Activated CD8-positive, alpha-beta memory T cell treated with anti-CD3 and anti-CD28 coated beads, Interleukin-2, amount 50 U/mL, for 1 hour (primary cell): ENCODE data around the gene TRPM2.

Experiments used
- DNase-seq: peaks from one replicate; pipeline ENCODE4 v3.0.0-alpha.2; 2020; ENCODE audit errors: extremely low read depth

TRPM2 gene

DNA sequence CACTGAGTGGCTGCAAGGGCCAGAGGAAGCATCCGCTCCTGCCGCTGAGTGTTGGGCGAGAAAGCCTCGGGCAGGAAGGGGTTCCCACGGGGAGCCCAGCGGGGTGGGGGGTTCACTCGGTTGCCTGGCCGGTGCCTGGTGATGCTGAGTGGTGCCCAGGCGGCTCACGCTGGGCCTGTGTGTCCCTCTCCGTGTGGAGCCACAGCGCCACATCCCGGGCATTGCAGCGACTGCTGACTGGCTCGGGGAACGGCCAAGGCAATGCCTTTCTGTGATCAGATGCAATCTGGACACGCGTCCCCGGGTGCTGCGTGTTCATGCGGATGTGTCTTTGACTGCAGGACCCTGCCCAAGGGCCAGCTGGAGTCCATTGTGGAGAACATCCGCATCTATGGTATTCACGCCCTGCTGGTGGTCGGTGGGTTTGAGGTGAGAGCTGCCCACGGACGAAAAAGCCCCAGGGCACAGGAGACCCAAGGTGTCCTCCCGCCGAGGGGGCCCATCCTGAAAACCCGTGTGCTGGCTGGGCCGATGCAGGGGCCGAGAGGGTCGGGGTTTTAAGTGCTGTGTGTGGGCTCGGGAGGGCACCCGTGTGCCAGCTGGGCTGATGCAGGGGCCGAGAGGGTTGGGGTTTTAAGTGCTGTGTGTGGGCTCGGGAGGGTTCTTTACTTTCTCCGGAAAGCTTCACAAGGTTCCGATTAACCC lies 30.6 kb upstream of the TRPM2 start:
- no peak for DNase-seq

DNA sequence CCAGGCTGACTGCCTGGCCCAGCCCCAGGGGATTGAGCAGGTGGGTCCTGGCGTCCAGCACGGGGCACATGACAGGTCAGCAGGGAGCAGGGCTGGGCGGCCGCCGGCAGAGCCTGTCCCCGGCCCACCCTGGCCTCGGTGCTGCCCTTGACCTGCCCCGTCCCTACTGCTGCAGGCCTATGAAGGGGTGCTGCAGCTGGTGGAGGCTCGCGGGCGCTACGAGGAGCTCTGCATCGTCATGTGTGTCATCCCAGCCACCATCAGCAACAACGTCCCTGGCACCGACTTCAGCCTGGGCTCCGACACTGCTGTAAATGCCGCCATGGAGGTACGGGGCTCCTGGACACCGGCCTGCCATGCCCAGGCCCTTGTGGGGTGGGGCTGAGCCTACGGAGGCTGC lies 29.8 kb upstream of the TRPM2 start:
- DNase-seq, result no peak

DNA sequence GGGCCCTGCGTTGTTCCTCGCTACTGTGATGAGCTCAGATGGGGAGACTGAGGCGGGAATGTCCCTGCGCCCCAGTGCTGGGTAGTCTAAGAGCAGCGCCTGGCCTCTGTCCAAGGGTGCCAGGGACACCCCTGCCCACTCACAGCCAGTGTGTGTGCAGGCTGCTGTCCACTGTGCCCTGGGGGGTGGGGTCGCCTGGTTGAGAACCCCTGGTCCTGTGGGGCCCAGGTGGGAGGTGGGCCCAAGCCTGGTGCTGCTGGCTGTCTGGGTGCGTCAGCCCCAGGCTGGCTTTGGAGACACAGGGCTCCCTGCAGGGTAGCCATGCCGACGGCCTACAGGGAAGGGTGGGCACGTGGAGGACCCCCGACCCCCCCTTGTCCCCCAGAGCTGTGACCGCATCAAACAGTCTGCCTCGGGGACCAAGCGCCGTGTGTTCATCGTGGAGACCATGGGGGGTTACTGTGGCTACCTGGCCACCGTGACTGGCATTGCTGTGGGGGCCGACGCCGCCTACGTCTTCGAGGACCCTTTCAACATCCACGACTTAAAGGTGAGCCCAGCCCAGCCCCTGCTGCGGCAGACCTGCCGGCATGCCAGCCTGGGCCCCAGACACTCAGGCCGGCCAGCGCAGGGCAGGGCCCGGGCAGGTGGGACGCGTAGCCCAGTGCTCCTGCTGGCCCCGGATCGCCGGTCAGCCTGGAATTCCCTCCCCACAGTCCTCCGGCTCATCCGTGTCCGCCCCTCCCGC lies 29.1 kb upstream of the TRPM2 start:
- no peak for DNase-seq

DNA sequence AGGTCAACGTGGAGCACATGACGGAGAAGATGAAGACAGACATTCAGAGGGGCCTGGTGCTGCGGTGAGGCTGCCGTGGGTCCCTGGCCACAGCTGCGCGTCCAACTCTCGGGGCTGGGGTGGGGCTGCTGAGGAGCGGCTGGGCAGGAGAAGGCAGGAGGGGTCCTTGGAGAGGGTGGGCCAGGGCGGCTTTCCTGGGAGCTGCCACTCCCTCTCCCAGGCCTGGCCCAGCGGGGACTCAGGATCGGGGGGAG lies 28.6 kb upstream of the TRPM2 start:
- DNase-seq, result no peak

DNA sequence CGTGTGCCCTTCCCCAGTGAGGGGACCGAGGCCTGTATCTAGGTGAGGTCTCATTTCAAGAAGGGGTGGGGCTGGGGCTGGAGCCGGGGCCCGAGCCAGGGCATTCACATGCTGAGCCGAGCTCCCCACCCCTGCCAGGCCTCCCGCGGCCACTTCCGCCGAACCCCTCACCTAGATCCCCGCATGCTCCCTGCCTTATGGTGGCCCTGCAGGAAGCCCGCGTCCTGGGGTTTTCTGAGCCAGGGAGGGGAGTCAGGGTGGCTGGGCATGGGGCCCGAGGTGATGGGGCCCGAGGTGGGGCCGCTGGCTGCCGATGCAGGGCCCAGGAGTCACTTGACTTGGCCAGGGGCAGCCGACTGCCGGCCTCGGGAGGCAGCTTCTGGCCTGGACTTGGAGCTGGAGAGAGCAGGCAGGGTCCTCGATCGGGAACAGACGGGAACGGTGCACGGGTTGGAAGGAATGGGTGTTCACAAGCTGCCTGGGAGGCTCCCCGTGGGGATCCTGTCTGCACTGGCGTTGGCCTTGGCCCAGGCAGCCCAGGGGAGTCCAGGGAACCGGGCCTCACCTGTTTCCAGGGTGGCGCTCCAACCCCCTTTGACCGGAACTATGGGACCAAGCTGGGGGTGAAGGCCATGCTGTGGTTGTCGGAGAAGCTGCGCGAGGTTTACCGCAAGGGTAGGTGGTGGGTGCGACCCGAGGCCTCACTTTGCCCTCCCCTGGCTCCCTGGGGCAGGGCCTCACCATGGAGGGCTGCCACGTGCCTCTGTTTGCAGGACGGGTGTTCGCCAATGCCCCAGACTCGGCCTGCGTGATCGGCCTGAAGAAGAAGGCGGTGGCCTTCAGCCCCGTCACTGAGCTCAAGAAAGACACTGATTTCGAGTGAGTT lies 27.8 kb upstream of the TRPM2 start:
- DNase-seq, result no peak

DNA sequence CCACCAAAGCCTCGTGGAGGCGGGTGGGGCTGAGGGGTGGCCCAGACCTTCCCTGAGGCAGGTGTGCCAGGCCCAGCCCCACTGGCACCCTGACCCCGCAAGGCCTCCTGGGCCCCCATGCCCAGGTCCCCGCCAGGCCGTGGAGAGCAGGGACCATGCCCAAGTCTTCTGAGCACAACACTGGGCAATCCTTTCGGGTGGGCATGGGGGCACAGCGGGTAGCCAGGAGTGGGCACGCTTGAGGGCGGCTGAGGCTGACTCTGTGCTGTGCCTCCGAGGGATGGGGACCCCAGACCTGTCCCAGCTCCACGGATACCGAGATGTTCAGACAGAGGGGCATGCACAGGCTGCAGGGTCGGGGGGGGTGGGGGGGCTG lies 27.2 kb upstream of the TRPM2 start:
- no peak for DNase-seq

DNA sequence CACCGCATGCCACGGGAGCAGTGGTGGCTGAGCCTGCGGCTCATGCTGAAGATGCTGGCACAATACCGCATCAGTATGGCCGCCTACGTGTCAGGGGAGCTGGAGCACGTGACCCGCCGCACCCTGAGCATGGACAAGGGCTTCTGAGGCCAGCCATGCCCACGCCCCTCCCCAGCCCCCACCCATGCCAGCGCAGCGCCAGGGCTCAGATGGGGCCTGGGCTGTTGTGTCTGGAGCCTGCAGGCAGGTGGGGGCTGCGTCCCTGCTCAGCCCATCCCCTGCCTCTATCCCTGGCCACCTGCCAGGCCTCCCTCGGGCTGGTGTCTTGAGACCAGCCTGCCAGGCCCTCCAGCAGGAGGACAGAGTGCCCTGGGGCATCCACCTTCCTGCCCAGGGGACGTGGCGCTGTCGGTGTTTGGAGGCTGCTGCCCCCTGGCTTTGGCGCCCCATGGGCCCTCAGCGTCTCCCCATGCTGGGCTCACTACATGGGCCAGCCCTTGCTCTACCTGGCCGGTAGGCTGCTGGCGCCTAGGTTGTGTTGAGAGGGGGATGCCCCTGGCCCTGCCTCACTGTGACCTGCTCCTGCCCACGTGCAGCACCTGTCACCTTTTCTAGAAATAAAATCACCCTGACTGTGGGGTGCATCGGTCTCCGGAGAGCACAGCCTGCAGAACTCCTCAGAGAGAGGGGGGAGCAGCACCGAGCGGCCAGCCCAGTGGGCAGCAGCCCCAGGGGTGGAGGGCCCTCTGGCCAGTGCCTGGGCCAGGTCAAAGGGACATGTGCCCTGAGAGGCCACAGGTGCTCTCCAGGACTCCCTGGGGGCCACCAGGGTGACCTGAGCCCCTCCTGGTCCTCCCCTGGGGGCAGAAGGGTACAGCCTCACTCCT lies 26.5 kb upstream of the TRPM2 start:
- DNase-seq, result no peak

DNA sequence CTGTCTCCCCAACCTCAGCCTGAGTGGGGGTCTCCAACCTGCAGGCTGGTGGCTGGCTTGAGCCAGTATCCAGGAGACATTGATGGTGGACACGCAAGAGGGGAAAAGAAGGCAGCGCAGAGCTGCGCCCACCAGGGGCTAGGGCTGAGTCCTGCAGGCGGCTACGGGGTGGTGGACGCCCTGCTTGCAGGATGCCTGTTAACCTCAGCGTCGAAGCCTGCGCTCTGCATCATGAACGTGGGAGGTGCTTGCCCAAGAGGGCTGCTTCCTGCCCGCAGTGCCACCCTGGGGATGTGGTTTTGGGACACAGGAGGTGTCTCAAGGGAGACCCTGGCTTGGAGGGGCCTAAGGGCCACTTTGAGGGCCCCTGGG lies 25.8 kb upstream of the TRPM2 start:
- no peak for DNase-seq

DNA sequence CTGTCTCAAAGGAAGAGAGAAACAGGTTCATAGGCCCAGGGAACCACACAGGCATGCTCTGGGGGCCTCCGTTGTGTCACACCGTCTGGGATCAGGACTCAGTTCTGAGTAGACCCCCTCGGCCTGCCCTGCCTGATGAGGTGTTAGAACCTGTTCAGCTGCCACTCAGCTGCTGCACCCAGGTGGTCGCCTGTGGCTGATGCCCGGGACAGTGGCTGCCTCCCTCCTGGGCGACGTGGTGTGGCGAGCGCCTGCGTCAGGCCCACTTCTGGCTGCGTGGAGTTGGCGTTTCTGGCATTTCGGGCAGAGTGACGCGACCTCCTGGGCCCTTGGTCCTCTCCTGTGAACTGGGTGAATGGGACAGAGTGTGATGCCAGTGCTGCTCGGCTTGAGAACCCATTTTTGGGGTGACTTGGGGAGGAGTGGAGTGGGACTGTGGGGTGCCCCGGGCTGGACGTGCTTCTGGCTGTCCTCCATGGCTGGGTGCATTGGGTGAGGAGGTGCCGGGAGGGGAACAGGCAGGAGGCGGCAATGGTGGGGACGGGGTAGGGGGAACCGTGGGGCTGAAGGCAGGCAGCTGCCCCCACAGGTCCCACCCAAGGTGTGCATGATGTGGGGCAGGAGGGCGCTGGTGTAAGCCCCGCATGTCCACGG lies 25.1 kb upstream of the TRPM2 start:
- DNase-seq, result no peak

DNA sequence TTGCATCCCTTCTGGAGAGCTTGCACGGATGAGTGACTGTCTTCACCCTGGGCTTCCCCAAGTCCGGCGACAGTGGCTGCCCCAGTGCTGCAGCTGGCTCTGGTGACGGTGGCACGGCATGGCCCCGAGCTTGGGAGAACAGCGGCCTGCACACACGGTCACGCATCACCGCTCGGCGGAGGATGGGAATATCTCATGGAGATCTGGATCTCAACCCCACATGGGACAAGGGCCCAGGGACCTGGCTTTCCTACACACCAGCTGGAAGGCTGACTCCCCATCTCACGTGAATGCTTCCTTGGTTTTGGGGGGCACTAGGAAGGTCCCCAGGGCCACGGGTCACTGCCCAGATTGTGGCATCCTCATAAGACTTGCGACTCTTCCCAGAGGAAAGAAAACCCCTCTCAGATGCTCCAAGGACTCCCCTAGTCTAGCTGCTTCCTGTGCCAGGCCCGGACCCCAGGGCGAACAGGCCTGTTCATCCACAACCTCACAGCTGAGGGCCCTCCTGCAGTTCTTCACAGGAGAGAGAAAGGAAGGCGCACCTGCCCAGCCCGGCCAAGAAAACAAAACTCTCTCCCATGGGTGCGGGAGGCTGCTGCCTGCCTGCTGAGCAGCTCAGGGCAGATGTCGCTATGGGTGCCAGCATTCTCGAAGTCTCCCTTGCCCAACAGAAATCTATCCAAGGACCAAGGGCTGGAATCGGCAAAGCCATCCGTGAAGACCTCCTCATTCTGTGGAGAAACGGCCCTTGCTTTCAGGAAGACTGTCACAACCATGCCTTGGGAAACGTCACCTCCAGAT lies 24.1 kb upstream of the TRPM2 start:
- no peak for DNase-seq

DNA sequence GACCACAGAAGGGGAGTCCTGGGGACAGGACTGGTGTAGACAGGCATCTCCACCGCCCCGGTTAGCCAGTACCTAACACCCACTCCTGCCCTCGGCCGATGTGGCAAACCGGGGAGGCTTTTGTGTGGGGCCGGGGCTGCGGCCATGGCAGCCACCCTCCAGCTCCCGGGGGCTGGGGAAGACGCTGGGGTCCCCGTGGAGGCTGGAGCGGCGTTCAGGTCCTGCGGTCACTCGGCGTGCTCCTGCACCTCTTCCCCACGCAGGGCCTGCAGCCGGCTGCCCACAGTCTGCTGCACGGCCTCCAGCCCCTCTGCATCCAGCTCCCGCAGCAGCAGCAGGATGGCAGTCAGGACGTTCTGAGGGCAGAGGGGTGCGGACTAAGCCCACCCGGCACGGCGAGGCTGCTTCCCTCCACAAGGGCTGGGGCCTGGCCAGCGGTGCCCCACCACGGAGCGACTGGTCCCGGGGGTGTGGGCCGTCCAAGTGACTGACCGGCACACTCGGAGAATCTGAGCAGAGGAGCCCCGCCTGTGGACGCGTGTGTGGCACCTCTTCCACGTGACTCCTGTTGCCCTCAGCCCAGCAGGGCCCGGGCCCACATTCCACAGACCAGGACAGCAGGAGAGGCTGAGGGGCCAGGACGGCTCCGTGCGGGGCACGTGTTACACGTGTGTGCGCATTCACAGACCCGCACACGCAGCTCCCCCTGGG lies 23.3 kb upstream of the TRPM2 start:
- DNase-seq, result no peak

DNA sequence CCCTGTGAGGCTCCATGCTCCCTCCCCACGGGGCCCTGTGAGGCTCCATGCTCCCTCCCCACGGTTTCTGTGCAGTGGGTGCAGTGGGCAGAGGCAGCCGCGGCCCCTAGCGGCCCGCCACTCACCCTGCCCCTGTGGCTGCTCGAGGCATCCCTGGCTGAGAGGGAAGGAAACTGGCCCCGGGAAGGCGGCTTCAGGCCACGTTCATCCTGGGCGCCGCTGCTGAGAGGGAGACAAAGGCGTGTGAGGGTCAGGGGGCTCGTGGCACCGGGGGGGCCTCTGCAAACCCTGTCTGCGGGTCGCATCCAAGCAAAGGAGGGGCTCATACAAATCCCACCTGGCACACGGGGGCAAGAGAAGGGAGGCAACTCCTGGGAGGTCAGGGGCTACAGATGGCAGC lies 22.7 kb upstream of the TRPM2 start:
- DNase-seq, result no peak

DNA sequence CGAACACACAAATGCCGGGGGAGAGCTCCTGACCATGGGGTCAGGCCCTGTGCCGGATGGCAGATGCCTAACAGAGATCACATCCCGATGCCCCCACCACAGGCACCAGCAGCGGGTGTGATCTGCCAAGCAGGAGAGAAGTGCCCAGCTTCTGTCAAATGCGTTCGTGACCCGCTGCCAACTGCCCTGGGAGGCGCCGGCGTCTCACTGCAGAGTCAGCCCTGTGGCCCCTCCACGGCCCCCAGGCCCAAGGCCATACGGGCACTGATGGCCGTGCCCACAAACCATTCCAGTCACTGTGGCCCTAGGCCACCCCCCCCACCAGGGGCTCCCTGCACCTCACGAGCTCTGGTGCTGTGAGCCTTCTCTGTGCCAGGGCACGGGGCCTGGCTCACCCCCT lies 22.2 kb upstream of the TRPM2 start:
- no peak for DNase-seq

DNA sequence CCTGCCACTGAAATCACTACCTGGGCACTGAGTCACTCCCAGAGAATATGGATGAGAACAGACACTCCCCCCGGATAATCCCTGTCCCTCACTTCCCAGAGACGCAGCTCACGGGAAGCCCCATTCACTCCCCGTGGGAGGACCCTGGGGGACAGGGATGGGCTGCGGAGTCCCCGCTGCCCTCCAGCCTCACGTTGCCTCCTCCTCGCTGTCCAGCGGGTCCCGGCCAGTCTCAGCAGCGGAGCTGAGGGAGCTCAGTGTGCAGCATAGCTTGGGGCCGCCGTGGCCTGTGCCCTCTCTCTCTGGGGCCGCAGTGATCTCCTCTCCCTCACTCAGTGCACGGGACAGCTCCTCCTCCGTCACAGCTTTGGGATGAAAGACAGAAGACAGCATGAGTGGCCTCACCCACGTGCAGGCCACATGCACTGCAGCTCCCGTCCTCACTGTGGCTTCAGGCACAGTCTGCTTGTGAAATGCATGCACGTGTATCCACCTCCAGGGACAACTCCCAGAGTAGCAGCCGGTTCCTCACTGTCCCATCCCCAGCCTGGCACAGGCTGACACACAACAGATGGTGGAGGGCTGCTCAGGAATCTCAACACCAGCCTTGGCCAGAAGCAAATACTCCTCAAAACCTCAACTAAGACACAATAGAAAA lies 21.6 kb upstream of the TRPM2 start:
- DNase-seq, result no peak

DNA sequence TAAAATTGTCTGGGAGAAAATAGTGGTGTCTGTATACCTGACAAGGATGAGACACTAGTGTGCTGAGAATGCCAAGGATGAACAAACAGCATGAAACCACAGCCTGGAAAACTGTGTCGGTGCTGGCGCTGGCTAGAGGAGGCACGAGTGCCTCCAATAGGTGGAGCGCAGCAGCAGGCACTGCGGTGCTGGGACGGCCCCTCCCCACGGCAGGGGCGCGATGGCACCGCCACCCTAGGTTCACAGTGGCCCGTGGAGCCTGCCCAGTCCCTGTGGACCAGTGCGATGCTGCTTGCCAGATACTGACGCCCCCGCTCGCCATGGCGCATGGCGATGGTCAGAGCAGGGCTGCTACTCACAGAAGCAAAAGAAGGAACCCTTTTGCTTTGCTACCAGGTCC lies 21.0 kb upstream of the TRPM2 start:
- DNase-seq, result no peak

DNA sequence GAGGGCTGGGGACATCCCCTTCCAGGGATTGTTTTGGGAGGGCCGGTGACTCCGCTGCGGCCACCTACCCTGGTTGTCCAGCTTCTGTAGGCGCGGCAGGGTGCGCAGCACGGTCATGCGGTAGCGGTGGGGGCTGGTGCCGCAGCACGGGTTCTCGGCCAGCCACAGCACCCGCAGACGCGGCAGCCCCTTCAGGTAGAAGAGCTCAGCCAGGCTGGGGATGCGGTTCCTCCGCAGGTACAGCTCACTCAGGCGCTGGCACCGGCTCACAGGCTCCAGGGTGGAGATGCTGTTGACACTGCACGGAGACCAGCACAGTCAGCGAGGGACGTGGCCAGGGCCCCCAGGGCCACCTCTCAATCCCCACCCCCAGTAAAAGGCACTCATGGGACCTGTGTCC lies 20.5 kb upstream of the TRPM2 start:
- no peak for DNase-seq

DNA sequence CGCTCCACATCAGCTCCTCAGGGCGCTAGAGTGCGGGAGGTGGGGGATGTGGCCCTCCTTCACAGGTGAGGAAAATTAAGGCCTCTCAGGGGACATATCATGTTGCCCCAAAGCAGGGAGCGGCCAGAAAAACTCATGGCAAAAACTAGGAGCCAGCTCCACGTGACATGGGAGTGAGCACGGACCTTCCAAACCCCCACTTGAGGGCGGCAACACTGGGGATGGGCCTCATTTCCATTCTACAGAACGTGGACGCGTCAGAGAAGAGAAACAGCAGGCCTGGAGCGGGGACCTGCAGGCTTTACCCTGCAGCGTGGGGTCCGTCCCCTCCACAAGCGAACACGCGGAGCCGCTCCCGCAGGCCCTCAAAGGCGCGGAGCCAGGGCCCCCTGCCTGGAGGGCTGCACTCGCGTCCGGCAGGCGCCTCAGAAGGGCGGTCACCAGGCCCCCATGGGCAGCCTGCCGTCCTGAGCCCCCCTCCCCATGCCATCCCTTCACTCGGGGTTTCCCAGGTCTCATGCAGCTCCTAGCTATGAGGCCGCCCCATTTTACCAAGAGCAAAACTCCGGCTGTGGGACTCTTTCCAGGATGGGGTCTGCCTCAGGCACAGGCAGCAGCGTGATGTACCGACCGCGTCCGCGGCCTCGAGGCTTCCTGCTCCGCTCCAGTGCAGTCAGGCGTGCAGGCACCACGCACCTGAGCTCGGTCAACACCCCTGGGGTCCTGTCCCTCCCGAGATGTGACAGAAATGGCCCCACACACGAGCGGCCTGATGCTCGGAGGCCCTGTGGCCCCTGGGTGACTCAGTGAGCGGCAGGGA lies 19.7 kb upstream of the TRPM2 start:
- DNase-seq, result no peak

DNA sequence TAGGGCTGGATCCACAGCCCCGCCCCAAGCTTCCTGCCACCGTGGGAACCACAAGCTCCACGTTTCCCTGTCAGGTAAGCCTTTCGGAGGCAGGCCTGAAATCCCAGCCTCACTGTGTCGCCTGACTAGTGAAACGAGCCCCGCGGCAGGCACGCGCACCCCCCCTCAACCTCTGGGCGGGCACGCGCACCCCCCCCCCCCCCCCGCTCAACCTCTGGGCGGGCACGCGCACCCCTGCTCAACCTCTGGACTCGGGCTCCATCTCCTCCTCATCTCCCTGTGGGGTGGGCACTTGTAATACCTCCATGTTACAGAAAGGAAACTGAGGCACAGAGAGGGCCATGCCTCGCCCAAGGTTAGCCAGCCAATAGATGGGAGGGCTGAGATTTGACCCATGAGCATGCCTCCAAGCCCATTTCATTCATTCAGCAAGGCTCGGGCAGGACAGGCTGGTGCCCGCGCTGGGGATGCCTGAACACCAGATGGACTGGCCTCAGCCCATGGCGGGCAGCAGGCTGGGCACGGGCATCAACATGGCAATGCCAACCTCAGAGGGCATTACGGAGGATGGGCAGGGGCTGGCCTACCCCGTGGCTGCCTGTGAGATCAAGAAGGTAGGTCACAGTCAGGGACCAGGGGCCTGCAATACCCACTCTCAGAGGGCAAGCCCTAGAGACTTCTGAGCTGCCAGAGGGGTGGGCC lies 18.9 kb upstream of the TRPM2 start:
- DNase-seq, result no peak
